K562 (cell line): ENCODE data around the gene EXOC3L1. TPM values are rescaled to one million over a fixed set of nuclear protein-coding genes. Genes with fewer than 3 reads are reported as not detected.

Source experiments
- MCM2 ChIP-seq: fragments of 450-650 bp; IDR thresholded peaks from 2 replicates; pipeline ENCODE4 v1.6.1; 2017; ENCODE audit warnings: low read depth, mild to moderate bottlenecking
- PPARD ChIP-seq: fragments of 250-450 bp; sonication (Bioruptor Pico); IDR thresholded peaks from 2 replicates; pipeline ENCODE4 v1.8.0; 2022; ENCODE audit warnings: inconsistent platforms, mild to moderate bottlenecking, moderate library complexity
- polyA plus RNA-seq, 8 experiments: library from polyadenylated mRNA; depleted of rRNA in 4 of 8; stranded (reverse) in 5 of 8; unstranded in 3 of 8; fragments of >200 nt; fragmentation: Nextera tagmentation in 2 of 8; fragmentation: Illumina TruSeq in 1 of 8; extraction: Ambion mirVana in 2 of 8; extraction: Trizol in 1 of 8; gene quantifications; 2 replicates each; pipeline versions ENCODE4 v1.2.1 to v1.2.3, GENCODE V29; 2011 to 2014; ENCODE audit warnings: inconsistent platforms in 1 of 8, missing spikeins in 1 of 8
- total RNA-seq, 7 experiments: library from RNA; depleted of rRNA in 6 of 7; stranded (reverse); fragments of >200 nt in 6 of 7; fragmentation: Illumina TruSeq in 2 of 7; extraction: Trizol in 2 of 7; gene quantifications; 2 replicates each; pipeline versions ENCODE4 v1.2.1 to v1.2.3, GENCODE V29; 2011 to 2021; ENCODE audit warnings: low replicate concordance in 1 of 7
- TF ChIP-seq, protein P1 (sequence below): fragments of 450-650 bp; IDR thresholded peaks from one replicate; pipeline ENCODE4 v1.6.1; 2018; ENCODE audit warnings: mild to moderate bottlenecking, moderate library complexity; ENCODE audit not compliant: partially characterized antibody
- TF ChIP-seq, protein P2 (sequence below): sonication (generic); formaldehyde crosslinking; IDR thresholded peaks from 2 replicates; pipeline ENCODE4 v1.8.1; 2022; ENCODE audit warnings: missing genetic modification reagents
- TF ChIP-seq, protein P3 (sequence below): fragments of 250-450 bp; sonication (Bioruptor Pico); IDR thresholded peaks from 2 replicates; pipeline ENCODE4 v1.8.0; 2022; ENCODE audit warnings: moderate library complexity, mild to moderate bottlenecking, inconsistent platforms
- TF ChIP-seq, protein P4 (sequence below): fragments of 250-450 bp; sonication (Bioruptor Pico); IDR thresholded peaks from 2 replicates; pipeline ENCODE4 v1.5.0; 2020; ENCODE audit warnings: mild to moderate bottlenecking, borderline replicate concordance

EXOC3L1 gene
- total and polyA plus RNA-seq, 9 of the 15 experiments (the other 6 are each of a cell fraction or from before 2014, with no cell fraction given), result 0.08 TPM; not detected in 8

DNA sequence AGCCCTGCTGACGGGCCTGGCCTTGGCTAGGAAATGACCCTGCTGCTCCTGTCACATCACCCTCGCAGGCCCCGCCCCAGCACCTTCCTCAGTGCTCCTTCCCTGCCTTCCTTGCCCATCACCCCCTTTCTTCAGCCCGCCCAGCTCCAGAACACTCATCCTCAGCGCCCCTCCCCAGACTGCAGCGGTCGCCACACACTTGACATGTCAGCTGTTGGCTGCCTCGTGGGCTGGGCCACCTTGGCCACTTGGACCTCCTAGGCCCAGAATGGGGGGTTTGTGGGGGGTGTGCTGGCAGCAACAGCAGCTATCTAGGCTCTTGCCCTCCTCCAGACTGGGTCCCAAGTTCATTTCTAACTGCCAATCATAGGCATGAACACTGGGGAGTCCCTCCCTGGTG lies 19.6 kb upstream of the EXOC3L1 start (continued):
- TF ChIP-seq, protein P1, sequence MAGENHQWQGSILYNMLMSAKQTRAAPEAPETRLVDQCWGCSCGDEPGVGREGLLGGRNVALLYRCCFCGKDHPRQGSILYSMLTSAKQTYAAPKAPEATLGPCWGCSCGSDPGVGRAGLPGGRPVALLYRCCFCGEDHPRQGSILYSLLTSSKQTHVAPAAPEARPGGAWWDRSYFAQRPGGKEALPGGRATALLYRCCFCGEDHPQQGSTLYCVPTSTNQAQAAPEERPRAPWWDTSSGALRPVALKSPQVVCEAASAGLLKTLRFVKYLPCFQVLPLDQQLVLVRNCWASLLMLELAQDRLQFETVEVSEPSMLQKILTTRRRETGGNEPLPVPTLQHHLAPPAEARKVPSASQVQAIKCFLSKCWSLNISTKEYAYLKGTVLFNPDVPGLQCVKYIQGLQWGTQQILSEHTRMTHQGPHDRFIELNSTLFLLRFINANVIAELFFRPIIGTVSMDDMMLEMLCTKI, result no peak
- TF ChIP-seq, protein P2, sequence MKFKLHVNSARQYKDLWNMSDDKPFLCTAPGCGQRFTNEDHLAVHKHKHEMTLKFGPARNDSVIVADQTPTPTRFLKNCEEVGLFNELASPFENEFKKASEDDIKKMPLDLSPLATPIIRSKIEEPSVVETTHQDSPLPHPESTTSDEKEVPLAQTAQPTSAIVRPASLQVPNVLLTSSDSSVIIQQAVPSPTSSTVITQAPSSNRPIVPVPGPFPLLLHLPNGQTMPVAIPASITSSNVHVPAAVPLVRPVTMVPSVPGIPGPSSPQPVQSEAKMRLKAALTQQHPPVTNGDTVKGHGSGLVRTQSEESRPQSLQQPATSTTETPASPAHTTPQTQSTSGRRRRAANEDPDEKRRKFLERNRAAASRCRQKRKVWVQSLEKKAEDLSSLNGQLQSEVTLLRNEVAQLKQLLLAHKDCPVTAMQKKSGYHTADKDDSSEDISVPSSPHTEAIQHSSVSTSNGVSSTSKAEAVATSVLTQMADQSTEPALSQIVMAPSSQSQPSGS (CRISPR knock-in tag), result no peak
- TF ChIP-seq, protein P3, sequence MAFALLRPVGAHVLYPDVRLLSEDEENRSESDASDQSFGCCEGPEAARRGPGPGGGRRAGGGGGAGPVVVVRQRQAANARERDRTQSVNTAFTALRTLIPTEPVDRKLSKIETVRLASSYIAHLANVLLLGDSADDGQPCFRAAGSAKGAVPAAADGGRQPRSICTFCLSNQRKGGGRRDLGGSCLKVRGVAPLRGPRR, result no peak
- TF ChIP-seq, protein P4, sequence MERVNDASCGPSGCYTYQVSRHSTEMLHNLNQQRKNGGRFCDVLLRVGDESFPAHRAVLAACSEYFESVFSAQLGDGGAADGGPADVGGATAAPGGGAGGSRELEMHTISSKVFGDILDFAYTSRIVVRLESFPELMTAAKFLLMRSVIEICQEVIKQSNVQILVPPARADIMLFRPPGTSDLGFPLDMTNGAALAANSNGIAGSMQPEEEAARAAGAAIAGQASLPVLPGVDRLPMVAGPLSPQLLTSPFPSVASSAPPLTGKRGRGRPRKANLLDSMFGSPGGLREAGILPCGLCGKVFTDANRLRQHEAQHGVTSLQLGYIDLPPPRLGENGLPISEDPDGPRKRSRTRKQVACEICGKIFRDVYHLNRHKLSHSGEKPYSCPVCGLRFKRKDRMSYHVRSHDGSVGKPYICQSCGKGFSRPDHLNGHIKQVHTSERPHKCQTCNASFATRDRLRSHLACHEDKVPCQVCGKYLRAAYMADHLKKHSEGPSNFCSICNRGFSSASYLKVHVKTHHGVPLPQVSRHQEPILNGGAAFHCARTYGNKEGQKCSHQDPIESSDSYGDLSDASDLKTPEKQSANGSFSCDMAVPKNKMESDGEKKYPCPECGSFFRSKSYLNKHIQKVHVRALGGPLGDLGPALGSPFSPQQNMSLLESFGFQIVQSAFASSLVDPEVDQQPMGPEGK, result no peak
- TF ChIP-seq PPARD (CRISPR knock-in tag), result no peak
- no peak for TF ChIP-seq MCM2
- TF ChIP-seq, all 486 proteins: peak for 0
